WTC11 (cell line): Measurements from ENCODE around the gene BAG2. TPM values are rescaled to one million over a fixed set of nuclear protein-coding genes. Genes with fewer than 3 reads are reported as not detected.
A peak's percentile ranks its signal among the peaks of the same experiment; 100 is the strongest.

Experiments used
- ATAC-seq: fragments of 200-7000 bp; cut with Tn5 transposase; 2 replicates; pipeline ENCODE4 v1.10.0; 2021; ENCODE audit warnings: mild to moderate bottlenecking, moderate library complexity
- CTCF ChIA-PET: fragments of 300-600 bp; sonication (Branson Sonifier 250); formaldehyde crosslinking; loops from one replicate; lab custom pipeline; 2021; ENCODE audit warnings: antibody characterized with exemption; lab: Charles Lee
- POLR2A ChIA-PET: fragments of 350-600 bp; sonication (Branson Sonifier 250); formaldehyde crosslinking; loops from one replicate; lab custom pipeline; 2021; ENCODE audit warnings: antibody characterized with exemption; lab: Charles Lee
- DNase-seq: peaks from one replicate; pipeline ENCODE4 v3.0.0; 2021; ENCODE audit warnings: low spot score
- H3K27ac Mint-ChIP-seq: 2 replicates; pipeline ENCODE4 v1.8.0; 2021; ENCODE audit warnings: mixed read lengths
- H3K27me3 Mint-ChIP-seq: 2 replicates; pipeline ENCODE4 v1.8.0; 2021; ENCODE audit warnings: low read depth, mild to moderate bottlenecking, moderate library complexity, mixed read lengths
- H3K36me3 Mint-ChIP-seq: 2 replicates; pipeline ENCODE4 v1.8.0; 2021; ENCODE audit warnings: mixed read lengths
- H3K4me1 Mint-ChIP-seq: 2 replicates; pipeline ENCODE4 v1.8.0; 2022; ENCODE audit warnings: mixed read lengths
- H3K4me3 Mint-ChIP-seq: 2 replicates; pipeline ENCODE4 v1.8.0; 2021; ENCODE audit warnings: mild to moderate bottlenecking, moderate library complexity, mixed read lengths
- H3K9me3 Mint-ChIP-seq: 2 replicates; pipeline ENCODE4 v1.8.0; 2021; ENCODE audit warnings: mixed read lengths
- ATF3 ChIP-seq: sonication (generic); formaldehyde crosslinking; conservative IDR thresholded peaks from 2 replicates; pipeline ENCODE4 v1.8.1; 2022; ENCODE audit warnings: mild to moderate bottlenecking, missing genetic modification reagents
- CTCF ChIP-seq: fragments of 200-600 bp; IDR thresholded peaks from 2 replicates; pipeline ENCODE4 v1.8.0; 2022; ENCODE audit warnings: antibody characterized with exemption
- E2F1 ChIP-seq: sonication (generic); formaldehyde crosslinking; IDR thresholded peaks from 2 replicates; pipeline ENCODE4 v1.8.0; 2022; ENCODE audit warnings: mild to moderate bottlenecking, missing genetic modification reagents
- ELF4 ChIP-seq: sonication (generic); formaldehyde crosslinking; IDR thresholded peaks from 2 replicates; pipeline ENCODE4 v1.8.1; 2022; ENCODE audit warnings: low read depth, mild to moderate bottlenecking, moderate library complexity, missing genetic modification reagents
- NFATC4 ChIP-seq: fragments of 250-450 bp; sonication (Bioruptor Pico); IDR thresholded peaks from 2 replicates; pipeline ENCODE4 v1.9.0; 2021; ENCODE audit warnings: mild to moderate bottlenecking
- NFYB ChIP-seq: sonication (generic); formaldehyde crosslinking; conservative IDR thresholded peaks from 2 replicates; pipeline ENCODE4 v1.8.0; 2022; ENCODE audit warnings: low read depth, missing genetic modification reagents
- SMAD4 ChIP-seq: sonication (generic); formaldehyde crosslinking; IDR thresholded peaks from 2 replicates; pipeline ENCODE4 v1.8.0; 2022; ENCODE audit warnings: mild to moderate bottlenecking, missing genetic modification reagents
- ZBTB21 ChIP-seq: sonication (generic); formaldehyde crosslinking; IDR thresholded peaks from 2 replicates; pipeline ENCODE4 v1.8.1; 2023; ENCODE audit warnings: mild to moderate bottlenecking, missing genetic modification reagents, borderline replicate concordance
- total RNA-seq: library from RNA; stranded (reverse); gene quantifications from 3 replicates; pipeline ENCODE4 v1.2.3, GENCODE V29; 2021
- TF ChIP-seq, protein P1 (sequence below): fragments of 250-450 bp; sonication (Bioruptor Pico); IDR thresholded peaks from 2 replicates; pipeline ENCODE4 v1.9.0; 2021; ENCODE audit warnings: mild to moderate bottlenecking, borderline replicate concordance
- TF ChIP-seq, protein P2 (sequence below): fragments of 250-450 bp; sonication (Bioruptor Pico); IDR thresholded peaks from 2 replicates; pipeline ENCODE4 v1.9.0; 2021; ENCODE audit warnings: mild to moderate bottlenecking
- TF ChIP-seq, protein P3 (sequence below): sonication (generic); formaldehyde crosslinking; IDR thresholded peaks from 2 replicates; pipeline ENCODE4 v1.8.1; 2022; ENCODE audit warnings: low read depth, missing genetic modification reagents, borderline replicate concordance
- TF ChIP-seq, protein P4 (sequence below): fragments of 250-450 bp; sonication (Bioruptor Pico); IDR thresholded peaks from 2 replicates; pipeline ENCODE4 v1.8.0; 2021; ENCODE audit warnings: mild to moderate bottlenecking

The BAG2 gene
- total RNA-seq, 1 experiment from 2014 or later = 8.0 TPM

DNA sequence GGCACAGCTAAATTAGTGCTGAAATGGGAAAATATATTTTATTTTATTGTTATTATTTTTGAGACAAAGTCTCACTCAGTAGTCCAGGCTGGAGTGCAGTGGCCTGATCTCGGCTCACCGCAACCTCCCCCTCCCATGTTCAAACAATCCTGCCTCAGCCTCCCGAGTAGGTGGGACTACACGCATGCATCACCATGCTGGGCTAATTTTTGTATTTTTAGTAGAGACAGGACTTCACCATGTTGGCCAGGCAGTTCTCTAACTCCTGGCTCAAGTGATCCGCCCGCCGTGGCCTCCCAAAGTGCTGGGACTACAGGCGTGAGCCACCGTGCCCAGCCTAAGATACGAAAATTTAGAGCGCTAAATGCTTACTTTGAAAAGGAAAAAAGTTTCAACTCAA, 45.1 kb downstream of the BAG2 start (continued):
- TF ChIP-seq, protein P1, sequence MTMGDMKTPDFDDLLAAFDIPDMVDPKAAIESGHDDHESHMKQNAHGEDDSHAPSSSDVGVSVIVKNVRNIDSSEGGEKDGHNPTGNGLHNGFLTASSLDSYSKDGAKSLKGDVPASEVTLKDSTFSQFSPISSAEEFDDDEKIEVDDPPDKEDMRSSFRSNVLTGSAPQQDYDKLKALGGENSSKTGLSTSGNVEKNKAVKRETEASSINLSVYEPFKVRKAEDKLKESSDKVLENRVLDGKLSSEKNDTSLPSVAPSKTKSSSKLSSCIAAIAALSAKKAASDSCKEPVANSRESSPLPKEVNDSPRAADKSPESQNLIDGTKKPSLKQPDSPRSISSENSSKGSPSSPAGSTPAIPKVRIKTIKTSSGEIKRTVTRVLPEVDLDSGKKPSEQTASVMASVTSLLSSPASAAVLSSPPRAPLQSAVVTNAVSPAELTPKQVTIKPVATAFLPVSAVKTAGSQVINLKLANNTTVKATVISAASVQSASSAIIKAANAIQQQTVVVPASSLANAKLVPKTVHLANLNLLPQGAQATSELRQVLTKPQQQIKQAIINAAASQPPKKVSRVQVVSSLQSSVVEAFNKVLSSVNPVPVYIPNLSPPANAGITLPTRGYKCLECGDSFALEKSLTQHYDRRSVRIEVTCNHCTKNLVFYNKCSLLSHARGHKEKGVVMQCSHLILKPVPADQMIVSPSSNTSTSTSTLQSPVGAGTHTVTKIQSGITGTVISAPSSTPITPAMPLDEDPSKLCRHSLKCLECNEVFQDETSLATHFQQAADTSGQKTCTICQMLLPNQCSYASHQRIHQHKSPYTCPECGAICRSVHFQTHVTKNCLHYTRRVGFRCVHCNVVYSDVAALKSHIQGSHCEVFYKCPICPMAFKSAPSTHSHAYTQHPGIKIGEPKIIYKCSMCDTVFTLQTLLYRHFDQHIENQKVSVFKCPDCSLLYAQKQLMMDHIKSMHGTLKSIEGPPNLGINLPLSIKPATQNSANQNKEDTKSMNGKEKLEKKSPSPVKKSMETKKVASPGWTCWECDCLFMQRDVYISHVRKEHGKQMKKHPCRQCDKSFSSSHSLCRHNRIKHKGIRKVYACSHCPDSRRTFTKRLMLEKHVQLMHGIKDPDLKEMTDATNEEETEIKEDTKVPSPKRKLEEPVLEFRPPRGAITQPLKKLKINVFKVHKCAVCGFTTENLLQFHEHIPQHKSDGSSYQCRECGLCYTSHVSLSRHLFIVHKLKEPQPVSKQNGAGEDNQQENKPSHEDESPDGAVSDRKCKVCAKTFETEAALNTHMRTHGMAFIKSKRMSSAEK (CRISPR knock-in tag) = no peak
- TF ChIP-seq CTCF = no peak

DNA sequence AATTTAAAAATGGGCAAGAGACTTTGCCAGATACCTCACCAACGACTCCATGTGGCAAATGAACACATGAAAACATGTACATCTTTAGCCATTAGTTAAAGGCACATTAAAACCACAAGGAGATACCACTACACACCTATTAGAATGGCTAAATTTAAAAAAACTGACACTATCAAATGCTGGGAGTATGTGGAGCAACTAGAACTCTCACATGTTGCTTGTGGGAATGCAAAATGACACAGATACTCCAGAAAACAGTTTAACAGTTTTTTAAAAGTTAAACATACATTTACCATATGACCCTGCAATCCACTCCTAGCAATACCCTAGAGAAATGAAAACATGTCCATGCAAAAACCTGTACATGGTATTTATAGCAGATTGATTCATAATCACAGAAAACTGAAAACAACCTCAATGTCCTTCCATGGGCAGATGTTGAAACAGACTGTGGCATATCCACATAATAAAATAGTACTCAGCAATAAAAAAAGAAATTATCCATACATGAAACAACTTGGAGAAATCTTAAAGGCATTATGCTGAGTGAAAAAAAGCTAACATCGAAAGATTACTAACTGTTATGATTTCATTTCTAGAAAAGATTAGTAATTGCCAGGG, 48.1 kb downstream of the BAG2 start:
- ChIA-PET CTCF (no interaction called here), POLR2A (no interaction called here)
- Mint-ChIP-seq H3K4me3 (peak overlapping the region; percentile 64), H3K9me3 (peaks cover 16% of the 10 kb centered on the region), H3K36me3 (peaks cover 16% of the 10 kb centered on the region), H3K4me1 (peaks cover 50% of the 10 kb centered on the region), H3K27ac (no peak overlapping the region), H3K27me3 (no peaks in the 10 kb centered on the region)
- no peak for DNase-seq
- ATAC-seq = no peak
- TF ChIP-seq SMAD4 (CRISPR knock-in tag) = no peak
- TF ChIP-seq, protein P2, sequence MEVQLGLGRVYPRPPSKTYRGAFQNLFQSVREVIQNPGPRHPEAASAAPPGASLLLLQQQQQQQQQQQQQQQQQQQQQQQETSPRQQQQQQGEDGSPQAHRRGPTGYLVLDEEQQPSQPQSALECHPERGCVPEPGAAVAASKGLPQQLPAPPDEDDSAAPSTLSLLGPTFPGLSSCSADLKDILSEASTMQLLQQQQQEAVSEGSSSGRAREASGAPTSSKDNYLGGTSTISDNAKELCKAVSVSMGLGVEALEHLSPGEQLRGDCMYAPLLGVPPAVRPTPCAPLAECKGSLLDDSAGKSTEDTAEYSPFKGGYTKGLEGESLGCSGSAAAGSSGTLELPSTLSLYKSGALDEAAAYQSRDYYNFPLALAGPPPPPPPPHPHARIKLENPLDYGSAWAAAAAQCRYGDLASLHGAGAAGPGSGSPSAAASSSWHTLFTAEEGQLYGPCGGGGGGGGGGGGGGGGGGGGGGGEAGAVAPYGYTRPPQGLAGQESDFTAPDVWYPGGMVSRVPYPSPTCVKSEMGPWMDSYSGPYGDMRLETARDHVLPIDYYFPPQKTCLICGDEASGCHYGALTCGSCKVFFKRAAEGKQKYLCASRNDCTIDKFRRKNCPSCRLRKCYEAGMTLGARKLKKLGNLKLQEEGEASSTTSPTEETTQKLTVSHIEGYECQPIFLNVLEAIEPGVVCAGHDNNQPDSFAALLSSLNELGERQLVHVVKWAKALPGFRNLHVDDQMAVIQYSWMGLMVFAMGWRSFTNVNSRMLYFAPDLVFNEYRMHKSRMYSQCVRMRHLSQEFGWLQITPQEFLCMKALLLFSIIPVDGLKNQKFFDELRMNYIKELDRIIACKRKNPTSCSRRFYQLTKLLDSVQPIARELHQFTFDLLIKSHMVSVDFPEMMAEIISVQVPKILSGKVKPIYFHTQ (CRISPR knock-in tag) = no peak
- no peak for TF ChIP-seq ZBTB21 (CRISPR knock-in tag)
- TF ChIP-seq NFYB = no peak
- no peak for TF ChIP-seq CTCF
- TF ChIP-seq, protein P3, sequence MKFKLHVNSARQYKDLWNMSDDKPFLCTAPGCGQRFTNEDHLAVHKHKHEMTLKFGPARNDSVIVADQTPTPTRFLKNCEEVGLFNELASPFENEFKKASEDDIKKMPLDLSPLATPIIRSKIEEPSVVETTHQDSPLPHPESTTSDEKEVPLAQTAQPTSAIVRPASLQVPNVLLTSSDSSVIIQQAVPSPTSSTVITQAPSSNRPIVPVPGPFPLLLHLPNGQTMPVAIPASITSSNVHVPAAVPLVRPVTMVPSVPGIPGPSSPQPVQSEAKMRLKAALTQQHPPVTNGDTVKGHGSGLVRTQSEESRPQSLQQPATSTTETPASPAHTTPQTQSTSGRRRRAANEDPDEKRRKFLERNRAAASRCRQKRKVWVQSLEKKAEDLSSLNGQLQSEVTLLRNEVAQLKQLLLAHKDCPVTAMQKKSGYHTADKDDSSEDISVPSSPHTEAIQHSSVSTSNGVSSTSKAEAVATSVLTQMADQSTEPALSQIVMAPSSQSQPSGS (CRISPR knock-in tag) = no peak
- TF ChIP-seq, protein P4, sequence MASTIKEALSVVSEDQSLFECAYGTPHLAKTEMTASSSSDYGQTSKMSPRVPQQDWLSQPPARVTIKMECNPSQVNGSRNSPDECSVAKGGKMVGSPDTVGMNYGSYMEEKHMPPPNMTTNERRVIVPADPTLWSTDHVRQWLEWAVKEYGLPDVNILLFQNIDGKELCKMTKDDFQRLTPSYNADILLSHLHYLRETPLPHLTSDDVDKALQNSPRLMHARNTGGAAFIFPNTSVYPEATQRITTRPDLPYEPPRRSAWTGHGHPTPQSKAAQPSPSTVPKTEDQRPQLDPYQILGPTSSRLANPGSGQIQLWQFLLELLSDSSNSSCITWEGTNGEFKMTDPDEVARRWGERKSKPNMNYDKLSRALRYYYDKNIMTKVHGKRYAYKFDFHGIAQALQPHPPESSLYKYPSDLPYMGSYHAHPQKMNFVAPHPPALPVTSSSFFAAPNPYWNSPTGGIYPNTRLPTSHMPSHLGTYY = no peak
- no peak for TF ChIP-seq ATF3 (CRISPR knock-in tag)
- TF ChIP-seq, protein P1 (CRISPR knock-in tag) = no peak
- no peak for TF ChIP-seq NFATC4 (CRISPR knock-in tag)
- no peak for TF ChIP-seq E2F1 (CRISPR knock-in tag)
- TF ChIP-seq ELF4 (CRISPR knock-in tag) = no peak
